Measurements from ENCODE around the gene KSR2. TPM values are rescaled to one million over a fixed set of nuclear protein-coding genes. Genes with fewer than 3 reads are reported as not detected.

Gene KSR2
- total RNA-seq, 4 donors from 2014 or later = 0.02 to 0.10 TPM; not detected in 2

DNA sequence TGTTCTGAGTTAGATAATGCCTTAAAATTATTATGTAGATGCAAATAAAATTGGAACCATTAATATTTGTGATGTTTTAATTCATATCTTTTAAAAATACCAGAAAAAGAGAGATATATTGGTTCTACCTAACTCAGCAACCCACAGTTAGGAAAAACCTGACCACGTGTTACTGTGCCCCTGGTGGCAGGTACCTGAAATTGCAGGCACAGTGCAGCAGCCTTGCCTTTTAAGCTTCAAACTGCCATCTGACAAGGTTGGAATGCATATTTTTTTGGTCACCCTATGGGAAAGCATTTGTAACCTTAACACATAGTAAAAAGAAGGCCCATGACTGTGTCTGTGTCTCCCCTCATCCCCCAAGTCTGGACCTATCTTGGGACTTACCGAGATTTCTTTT lies 498.0 kb downstream of the KSR2 start:
- no peak for TF ChIP-seq POLR2A (IDR thresholded peaks at IDR 0.05)
- TF ChIP-seq, protein P1, sequence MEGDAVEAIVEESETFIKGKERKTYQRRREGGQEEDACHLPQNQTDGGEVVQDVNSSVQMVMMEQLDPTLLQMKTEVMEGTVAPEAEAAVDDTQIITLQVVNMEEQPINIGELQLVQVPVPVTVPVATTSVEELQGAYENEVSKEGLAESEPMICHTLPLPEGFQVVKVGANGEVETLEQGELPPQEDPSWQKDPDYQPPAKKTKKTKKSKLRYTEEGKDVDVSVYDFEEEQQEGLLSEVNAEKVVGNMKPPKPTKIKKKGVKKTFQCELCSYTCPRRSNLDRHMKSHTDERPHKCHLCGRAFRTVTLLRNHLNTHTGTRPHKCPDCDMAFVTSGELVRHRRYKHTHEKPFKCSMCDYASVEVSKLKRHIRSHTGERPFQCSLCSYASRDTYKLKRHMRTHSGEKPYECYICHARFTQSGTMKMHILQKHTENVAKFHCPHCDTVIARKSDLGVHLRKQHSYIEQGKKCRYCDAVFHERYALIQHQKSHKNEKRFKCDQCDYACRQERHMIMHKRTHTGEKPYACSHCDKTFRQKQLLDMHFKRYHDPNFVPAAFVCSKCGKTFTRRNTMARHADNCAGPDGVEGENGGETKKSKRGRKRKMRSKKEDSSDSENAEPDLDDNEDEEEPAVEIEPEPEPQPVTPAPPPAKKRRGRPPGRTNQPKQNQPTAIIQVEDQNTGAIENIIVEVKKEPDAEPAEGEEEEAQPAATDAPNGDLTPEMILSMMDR (IDR thresholded peaks at IDR 0.05 in 4 of 5, conservative IDR thresholded peaks at IDR 0.05 in 1 of 5) = peak in 1 of 5 experiments; percentile 23
- intact Hi-C loops (cut with DNase I; ENCODE audit: low total_unique reads) = loop anchor here (10.0 kb wide), 1 partner anchor 114 kb away; no protein-coding TSS in a partner anchor
- H3K27ac ChIP-seq = no peak overlapping the region
- no peak for DNase-seq
- no peak for ATAC-seq
- no peaks in the 10 kb centered on the region for H3K27me3 ChIP-seq
- peaks cover 0 to 6% (median 0%) of the 10 kb centered on the region in 3 donors for H3K9me3 ChIP-seq
- no peaks in the 10 kb centered on the region for H3K36me3 ChIP-seq
- in situ Hi-C loops (cut with MboI; ENCODE audit: low sequenced_read_pairs in 4 of 4) = no loop called here
- H3K4me3 ChIP-seq = no peak overlapping the region
- H3K4me1 ChIP-seq = no peaks in the 10 kb centered on the region

DNA sequence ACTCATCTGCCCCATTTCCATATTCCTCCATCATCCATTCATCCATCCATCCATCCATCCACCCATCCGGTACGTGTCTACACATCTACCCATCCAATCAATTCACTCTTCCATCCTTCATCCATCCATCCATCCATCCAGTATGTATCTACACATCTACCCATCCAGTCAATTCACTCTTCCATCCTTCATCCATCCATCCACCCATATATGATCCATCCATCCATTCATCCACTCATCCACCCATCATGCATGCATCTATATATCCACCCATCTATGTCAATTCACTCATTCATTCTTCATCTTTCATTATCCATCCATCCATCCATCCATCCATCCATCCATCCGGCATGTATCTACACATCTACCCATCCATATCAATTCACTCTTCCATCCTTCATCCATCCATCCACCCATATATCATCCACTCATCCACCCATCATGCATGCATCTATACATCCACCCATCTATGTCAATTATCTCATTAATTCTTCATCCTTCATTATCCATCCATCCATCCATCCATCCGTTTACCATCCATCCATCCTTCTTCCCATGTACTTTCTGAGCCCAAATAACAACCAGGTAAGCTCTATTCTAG lies 498.8 kb downstream of the KSR2 start:
- Histone ChIP-seq H3K9me3 (peaks cover 0 to 6% (median 0%) of the 10 kb centered on the region in 3 donors), H3K4me1 (no peaks in the 10 kb centered on the region), H3K4me3 (no peak overlapping the region), H3K36me3 (no peaks in the 10 kb centered on the region), H3K27ac (no peak overlapping the region), H3K27me3 (no peaks in the 10 kb centered on the region)
- ATAC-seq (no peak), DNase-seq (no peak)
- intact Hi-C loops (cut with DNase I; ENCODE audit: low total_unique reads) (loop anchor here (10.0 kb wide), 1 partner anchor 115 kb away; no protein-coding TSS in a partner anchor), in situ Hi-C loops (cut with MboI; ENCODE audit: low sequenced_read_pairs in 4 of 4) (no loop called here)
- TF ChIP-seq, protein P1 (IDR thresholded peaks at IDR 0.05 in 4 of 5, conservative IDR thresholded peaks at IDR 0.05 in 1 of 5) = no peak
- no peak for TF ChIP-seq POLR2A (IDR thresholded peaks at IDR 0.05)

DNA sequence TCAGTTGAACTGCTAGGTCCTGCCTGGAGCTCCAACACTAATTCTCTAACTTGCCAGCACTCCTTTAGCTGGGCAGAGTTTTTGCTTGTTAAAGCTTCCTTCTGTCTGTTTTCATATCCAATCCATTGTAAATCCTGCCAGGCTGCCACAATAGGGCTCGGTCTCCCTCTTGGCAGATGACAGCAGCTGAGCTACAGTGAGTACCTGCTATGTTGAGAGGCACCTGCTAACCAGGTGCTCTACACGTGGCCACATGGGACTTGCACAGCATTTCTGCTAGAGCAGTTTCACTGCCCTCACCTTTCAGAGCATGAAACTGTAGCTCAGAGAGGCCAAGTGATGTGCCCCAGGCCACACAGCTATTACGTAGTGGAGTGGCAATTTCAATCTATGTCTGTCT lies 500.8 kb downstream of the KSR2 start:
- no peak overlapping the region for H3K27ac ChIP-seq
- no peaks in the 10 kb centered on the region for H3K4me1 ChIP-seq
- no peak for TF ChIP-seq POLR2A (IDR thresholded peaks at IDR 0.05)
- TF ChIP-seq, protein P1 (IDR thresholded peaks at IDR 0.05 in 4 of 5, conservative IDR thresholded peaks at IDR 0.05 in 1 of 5) = no peak
- H3K27me3 ChIP-seq = no peaks in the 10 kb centered on the region
- H3K4me3 ChIP-seq = no peak overlapping the region
- no peak for ATAC-seq
- intact Hi-C loops (cut with DNase I; ENCODE audit: low total_unique reads) (no loop called here), in situ Hi-C loops (cut with MboI; ENCODE audit: low sequenced_read_pairs in 4 of 4) (no loop called here)
- no peak for DNase-seq
- H3K36me3 ChIP-seq = no peaks in the 10 kb centered on the region
- H3K9me3 ChIP-seq = peaks cover 0 to 6% (median 0%) of the 10 kb centered on the region in 3 donors

DNA sequence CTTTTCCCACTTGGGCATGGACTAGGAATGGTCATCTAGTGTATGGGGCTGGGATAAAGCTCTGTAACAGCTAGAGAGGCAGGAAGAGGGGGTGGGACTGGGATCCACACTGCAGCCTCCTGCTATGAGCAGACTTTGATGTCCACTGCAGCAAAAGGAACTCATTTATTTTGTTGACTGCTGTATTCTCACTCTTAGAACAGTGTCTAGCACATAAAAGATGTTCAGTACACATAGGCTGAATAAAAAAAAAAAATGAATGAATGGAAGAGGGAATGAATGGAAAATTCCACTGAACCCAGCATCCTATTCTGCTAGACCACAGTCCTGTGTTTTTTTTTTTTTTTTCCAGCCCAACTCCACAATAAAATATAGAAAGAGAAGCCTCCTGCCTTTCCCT lies 501.2 kb downstream of the KSR2 start:
- Histone ChIP-seq H3K27ac (no peak overlapping the region), H3K36me3 (no peaks in the 10 kb centered on the region), H3K4me1 (no peaks in the 10 kb centered on the region), H3K27me3 (no peaks in the 10 kb centered on the region), H3K4me3 (no peak overlapping the region), H3K9me3 (peaks cover 0 to 6% (median 0%) of the 10 kb centered on the region in 3 donors)
- ATAC-seq = no peak
- in situ Hi-C loops (cut with MboI; ENCODE audit: low sequenced_read_pairs in 4 of 4) = no loop called here
- no peak for DNase-seq
- intact Hi-C loops (cut with DNase I; ENCODE audit: low total_unique reads) = no loop called here
- TF ChIP-seq, protein P1 (IDR thresholded peaks at IDR 0.05 in 4 of 5, conservative IDR thresholded peaks at IDR 0.05 in 1 of 5) = no peak
- no peak for TF ChIP-seq POLR2A (IDR thresholded peaks at IDR 0.05)

All from gastrocnemius medialis (tissue), 4 donors.